OCI-LY1 (cell line): Measurements from ENCODE around the gene ROR1.

Source experiments
- H2AFZ ChIP-seq: fragments of 200-600 bp; sonication (generic), shearing (Covaris generic); 2 replicates; pipeline ENCODE4 v1.6.0; 2014; ENCODE audit warnings: antibody characterized with exemption, mild to moderate bottlenecking, low read length
- H3F3A ChIP-seq: fragments of 200-600 bp; sonication (generic), shearing (Covaris generic); 2 replicates; pipeline ENCODE4 v1.6.0; 2014; ENCODE audit warnings: mild to moderate bottlenecking, antibody characterized with exemption, low read length, moderate library complexity; ENCODE audit not compliant: insufficient read depth
- H3K27ac ChIP-seq: fragments of 200-600 bp; sonication (generic); 2 replicates; pipeline ENCODE4 v1.5.1; 2014; ENCODE audit warnings: low read length, mixed run types, mild to moderate bottlenecking, low read depth; ENCODE audit not compliant: poor library complexity, severe bottlenecking
- H3K27me3 ChIP-seq: fragments of 200-600 bp; sonication (generic); 2 replicates; pipeline ENCODE4 v1.6.0; 2014; ENCODE audit warnings: antibody characterized with exemption, mild to moderate bottlenecking, low read length, moderate library complexity; ENCODE audit not compliant: insufficient read depth
- H3K36me3 ChIP-seq: fragments of 200-600 bp; sonication (generic); 2 replicates; pipeline ENCODE4 v1.6.1; 2014; ENCODE audit warnings: mild to moderate bottlenecking, antibody characterized with exemption, low read length, moderate library complexity, mixed read lengths; ENCODE audit not compliant: insufficient read depth
- H3K4me1 ChIP-seq: fragments of 200-600 bp; sonication (generic); 2 replicates; pipeline ENCODE4 v1.5.1; 2014; ENCODE audit warnings: mild to moderate bottlenecking, low read length, moderate library complexity; ENCODE audit not compliant: insufficient read depth, severe bottlenecking
- H3K4me2 ChIP-seq: fragments of 200-600 bp; sonication (generic), shearing (Covaris generic); 2 replicates; pipeline ENCODE4 v1.6.1; 2014; ENCODE audit warnings: low read length
- H3K4me3 ChIP-seq: fragments of 200-600 bp; sonication (generic); 2 replicates; pipeline ENCODE4 v1.5.1; 2014; ENCODE audit warnings: low read length, low read depth, mild to moderate bottlenecking, mixed read lengths; ENCODE audit not compliant: poor library complexity, severe bottlenecking
- H3K79me2 ChIP-seq: fragments of 200-600 bp; shearing (Covaris generic); 2 replicates; pipeline ENCODE4 v1.6.1; 2016; ENCODE audit warnings: mixed run types, low read length, mixed read lengths; ENCODE audit not compliant: insufficient read depth
- H3K9ac ChIP-seq: fragments of 200-600 bp; sonication (generic), shearing (Covaris generic); 2 replicates; pipeline ENCODE4 v1.6.1; 2014; ENCODE audit warnings: mild to moderate bottlenecking, low read length, mixed read lengths
- H3K9me2 ChIP-seq: fragments of 200-600 bp; sonication (generic), shearing (Covaris generic); 2 replicates; pipeline ENCODE4 v1.6.1; 2014; ENCODE audit warnings: low read depth, mild to moderate bottlenecking, low read length, mixed read lengths
- H3K9me3 ChIP-seq: fragments of 200-600 bp; shearing (Covaris generic); 2 replicates; pipeline ENCODE4 v1.6.1; 2014; ENCODE audit warnings: low read length, mixed read lengths
- H4K20me1 ChIP-seq: fragments of 200-600 bp; sonication (generic), shearing (Covaris generic); 2 replicates; pipeline ENCODE4 v1.6.0; 2016; ENCODE audit warnings: mild to moderate bottlenecking, low read length; ENCODE audit not compliant: insufficient read depth
- CTCF ChIP-seq: fragments of 200-600 bp; sonication (generic), shearing (Covaris generic); IDR thresholded peaks from 2 replicates; pipeline ENCODE4 v1.5.1; 2017; ENCODE audit warnings: mild to moderate bottlenecking, antibody characterized with exemption, low read length, moderate library complexity, mixed read lengths
- EZH2 ChIP-seq: fragments of 200-600 bp; sonication (generic), shearing (Covaris generic); IDR thresholded peaks from 2 replicates; pipeline ENCODE4 v1.8.0; 2017; ENCODE audit warnings: borderline replicate concordance, mixed run types, mild to moderate bottlenecking, antibody characterized with exemption, low read length, moderate library complexity, mixed read lengths

ROR1 gene

DNA sequence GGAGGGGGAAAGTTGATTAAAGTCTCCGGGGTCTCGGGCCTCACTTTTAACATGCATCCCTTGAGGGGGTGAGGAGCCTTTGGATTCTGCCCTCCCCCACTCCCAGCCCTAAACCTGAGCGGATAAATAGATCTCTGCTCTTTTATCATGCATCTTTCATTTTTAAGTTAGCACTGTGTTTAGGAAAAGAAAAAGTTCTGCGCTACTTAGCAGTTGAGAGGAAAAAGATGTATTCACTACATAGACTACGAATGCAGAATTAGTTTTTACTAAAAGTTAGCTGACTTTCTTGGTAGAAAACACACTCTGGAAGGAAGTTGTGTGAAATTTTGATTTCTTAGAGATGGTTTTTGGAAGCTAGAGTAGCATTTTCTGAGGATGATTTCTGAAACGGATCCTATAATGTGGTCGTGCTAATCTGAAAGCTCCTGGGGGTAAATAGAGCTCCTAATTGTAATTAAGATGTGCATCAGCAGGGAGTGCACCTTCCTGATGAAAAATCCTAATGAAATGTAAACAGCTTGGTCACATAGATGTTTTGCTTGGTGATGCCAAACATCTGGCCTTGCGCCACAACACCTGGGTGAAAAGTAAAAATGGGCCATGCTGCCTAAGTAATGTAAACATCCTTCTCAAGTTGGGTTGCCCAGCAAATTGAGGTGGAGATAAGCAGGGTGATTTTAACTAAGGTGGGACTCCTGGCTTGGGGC is 1.8 kb downstream of the ROR1 start:
- Histone ChIP-seq H3K4me2 (no peak overlapping the region), H3K4me1 (no peaks in the 10 kb centered on the region), H3K4me3 (no peak overlapping the region), H3K36me3 (no peaks in the 10 kb centered on the region), H3K27me3 (no peaks in the 10 kb centered on the region), H3K9me3 (no peaks in the 10 kb centered on the region), H3K9me2 (no peaks in the 10 kb centered on the region), H4K20me1 (no peaks in the 10 kb centered on the region), H3F3A (no peaks in the 10 kb centered on the region), H3K9ac (no peak overlapping the region), H3K27ac (no peak overlapping the region), H3K79me2 (no peaks in the 10 kb centered on the region), H2AFZ (no peak overlapping the region)
- TF ChIP-seq EZH2 (no peak), CTCF (no peak)

- H3K9me2 ChIP-seq: no peaks in the 10 kb centered on the region
- no peaks in the 10 kb centered on the region for H3K9me3 ChIP-seq
- no peaks in the 10 kb centered on the region for H3F3A ChIP-seq
- H2AFZ ChIP-seq: no peak overlapping the region
- H3K4me1 ChIP-seq: no peaks in the 10 kb centered on the region
- TF ChIP-seq EZH2 (no peak), CTCF (no peak)
- H3K27me3 ChIP-seq: no peaks in the 10 kb centered on the region
- H3K27ac ChIP-seq: no peak overlapping the region
- H3K4me3 ChIP-seq: no peak overlapping the region
- H3K79me2 ChIP-seq: no peaks in the 10 kb centered on the region
- no peaks in the 10 kb centered on the region for H3K36me3 ChIP-seq
- no peaks in the 10 kb centered on the region for H4K20me1 ChIP-seq
- H3K4me2 ChIP-seq: no peak overlapping the region
- no peak overlapping the region for H3K9ac ChIP-seq
Measured at GRCh38 chr1:63777286-63777685, 3.5 kb downstream of the ROR1 start.

DNA sequence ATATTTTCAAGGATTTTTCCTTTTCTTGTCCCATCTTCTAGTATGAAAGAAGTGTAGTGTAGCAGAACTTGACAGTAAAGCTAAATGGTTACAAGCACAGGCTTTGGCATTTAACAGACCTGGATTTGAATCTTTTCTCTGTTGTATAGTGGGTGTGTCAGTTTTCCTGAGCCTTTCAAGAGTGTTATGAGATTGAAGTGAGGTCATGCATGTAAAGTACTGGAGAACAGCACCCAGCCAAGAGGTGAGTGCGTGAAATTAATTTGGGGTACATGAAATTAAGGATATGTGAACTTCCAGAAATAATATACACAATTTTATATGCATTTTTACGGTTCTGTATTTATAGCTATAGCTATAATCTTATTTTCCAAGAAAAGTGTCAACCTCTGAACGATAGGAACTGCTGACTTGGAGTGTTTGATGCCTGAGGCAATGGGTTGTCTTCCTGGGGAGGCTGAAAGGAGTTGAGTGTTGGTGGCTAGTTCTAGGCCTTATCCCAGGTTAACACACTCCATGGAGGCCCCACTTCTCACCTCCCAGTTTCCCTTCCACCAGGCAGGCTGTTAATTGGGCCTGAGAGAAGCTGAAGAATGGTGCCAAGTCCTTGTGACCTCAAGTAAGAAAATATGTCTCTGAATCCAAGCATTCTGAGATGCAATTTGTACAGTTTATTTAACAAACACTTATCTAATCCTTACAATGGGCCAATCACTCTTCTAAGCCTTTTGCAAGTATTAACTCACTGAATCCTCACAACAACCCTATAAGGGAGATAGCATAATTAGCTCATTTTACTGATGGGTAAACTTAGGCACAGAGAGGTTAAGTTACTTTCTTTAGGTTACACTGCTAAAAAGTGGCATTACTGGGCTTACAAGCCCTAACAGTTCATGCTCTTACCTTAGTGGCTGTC is 4.4 kb downstream of the ROR1 start:
- Histone ChIP-seq H3K4me1 (no peaks in the 10 kb centered on the region), H3K4me2 (no peak overlapping the region), H3F3A (no peaks in the 10 kb centered on the region), H3K4me3 (no peak overlapping the region), H3K27me3 (no peaks in the 10 kb centered on the region), H3K27ac (no peak overlapping the region), H3K9me3 (no peaks in the 10 kb centered on the region), H3K9me2 (no peaks in the 10 kb centered on the region), H3K79me2 (no peaks in the 10 kb centered on the region), H2AFZ (no peak overlapping the region), H3K36me3 (no peaks in the 10 kb centered on the region), H3K9ac (no peak overlapping the region), H4K20me1 (no peaks in the 10 kb centered on the region)
- TF ChIP-seq CTCF (no peak), EZH2 (no peak)
